GM19438 (cell line): ENCODE data around the gene MBD3L2.
"Not testable (repeated sequence)": the region's sequence is repeated elsewhere in the genome, so short reads cannot be mapped to it uniquely, and the experiment has no call there.

ENCODE experiments used
- ATAC-seq: cut with Tn5 transposase; IDR thresholded peaks from one replicate; pipeline ENCODE4 v1.9.1; 2021; ENCODE audit warnings: low read depth; ENCODE audit not compliant: unreplicated experiment

The MBD3L2 gene

DNA sequence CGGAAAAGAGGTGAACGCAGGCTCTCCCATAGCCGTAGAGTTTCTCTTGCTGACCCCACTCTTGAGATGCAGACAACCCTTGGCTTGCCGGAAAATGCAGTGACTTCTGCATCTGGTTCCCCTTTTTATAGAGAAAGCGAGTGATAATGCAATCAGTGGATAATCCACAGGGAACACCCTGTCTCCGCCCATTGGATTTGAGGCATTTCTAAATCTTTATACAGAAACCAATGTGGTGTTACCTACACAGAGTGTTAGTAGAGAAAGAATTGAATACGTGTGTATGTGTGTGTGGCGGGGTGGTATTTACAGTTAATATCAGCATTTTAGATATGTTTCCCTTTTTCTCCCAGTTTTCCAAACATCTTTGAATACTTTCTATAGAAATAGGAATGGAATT is 9.5 kb downstream of the MBD3L2 start, which contains the start of gene MBD3L3:
Gene MBD3L3, minus strand, starts transcription at position 101 of the 400 bp plus-strand sequence. Its CDS starts 71 bp downstream, at position 30.
- not testable (repeated sequence) for ATAC-seq

DNA sequence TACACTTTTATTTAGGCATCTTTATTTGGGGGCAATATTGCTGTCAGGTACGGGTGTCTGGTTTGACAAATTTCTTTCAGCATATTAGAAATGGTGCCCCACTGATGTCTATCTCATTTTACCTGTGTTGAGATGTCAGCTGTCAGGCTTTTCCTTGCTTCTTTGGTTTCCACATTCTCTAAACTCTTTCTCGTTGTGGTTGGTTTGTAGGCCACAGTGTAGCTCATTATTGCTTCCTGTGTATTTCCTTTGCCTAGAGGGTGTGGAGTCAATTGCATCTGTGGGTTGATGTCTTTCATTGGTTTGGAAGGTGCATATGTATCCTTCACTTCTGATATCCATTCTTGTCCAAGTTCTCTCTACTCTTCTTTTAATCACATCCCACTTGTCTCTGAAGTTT is 10.9 kb downstream of the MBD3L2 start:
- ATAC-seq: not testable (repeated sequence)

DNA sequence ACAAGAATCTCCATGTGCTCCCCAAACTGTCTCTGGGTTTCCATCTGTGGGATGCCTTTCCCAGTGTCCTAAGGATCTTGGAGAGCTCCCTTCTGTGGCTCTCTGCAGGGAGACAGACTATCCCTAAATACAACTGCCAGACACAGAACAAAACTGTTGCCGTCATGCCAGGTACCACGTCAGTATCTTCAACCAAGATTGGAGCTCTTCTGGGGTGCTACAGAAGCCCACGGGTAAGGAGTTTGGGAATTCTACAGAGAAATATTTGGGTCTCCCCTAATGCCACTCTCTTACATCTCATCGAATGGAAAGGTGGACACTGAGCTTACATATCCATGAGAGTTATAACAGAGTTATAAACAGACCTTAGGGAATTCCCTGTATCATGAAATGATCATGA is 14.2 kb downstream of the MBD3L2 start:
- ATAC-seq: no peak

DNA sequence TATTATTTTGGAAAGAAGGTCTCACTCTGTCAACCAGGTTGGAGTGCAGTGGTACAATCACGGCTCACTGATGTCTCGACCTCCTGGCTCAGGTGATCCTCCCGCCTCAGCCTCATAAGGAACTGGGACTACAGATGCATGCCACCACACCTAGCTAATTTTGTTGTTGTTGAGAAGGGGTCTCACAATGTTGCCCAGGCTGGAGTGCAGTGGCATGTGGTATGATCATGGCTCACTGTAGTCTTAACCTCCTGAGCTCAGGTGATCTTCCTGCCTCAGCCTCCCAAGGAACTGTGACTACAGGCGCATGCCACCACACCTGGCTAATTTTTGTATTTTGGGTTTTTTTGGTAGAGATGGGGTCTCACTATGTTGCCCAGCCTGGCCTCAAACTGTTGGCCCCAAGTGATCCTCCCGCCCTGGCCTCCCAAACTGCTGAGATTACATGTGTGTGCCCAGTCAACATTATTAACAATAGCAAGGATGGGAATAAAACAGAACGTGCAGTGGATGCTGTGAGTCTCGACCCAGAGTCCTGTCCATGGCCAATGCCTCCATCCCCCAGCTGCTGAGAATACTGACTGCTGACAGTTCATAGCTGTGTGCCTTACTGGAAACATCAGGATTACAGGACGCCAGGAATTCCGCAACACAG is 14.8 kb downstream of the MBD3L2 start:
- no peak for ATAC-seq

DNA sequence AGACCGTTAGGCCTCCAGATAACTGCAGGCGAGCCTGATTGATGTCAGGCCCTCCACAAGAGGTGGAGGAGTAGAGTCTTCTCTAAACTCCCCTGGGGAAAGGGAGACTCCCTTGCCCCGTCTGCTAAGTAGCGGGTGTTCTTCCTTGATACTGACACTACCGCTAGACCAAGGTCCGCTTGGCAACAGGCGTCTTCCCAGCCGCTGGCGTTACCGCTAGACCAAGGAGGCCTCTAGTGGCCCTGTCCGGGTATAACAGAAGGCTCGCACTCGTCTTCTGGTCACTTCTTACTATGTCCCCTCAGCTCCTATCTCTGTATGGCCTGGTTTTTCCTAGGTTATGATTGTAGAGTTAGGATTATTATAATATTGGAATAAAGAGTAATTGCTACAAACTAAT is 18.0 kb downstream of the MBD3L2 start:
- not testable (repeated sequence) for ATAC-seq

DNA sequence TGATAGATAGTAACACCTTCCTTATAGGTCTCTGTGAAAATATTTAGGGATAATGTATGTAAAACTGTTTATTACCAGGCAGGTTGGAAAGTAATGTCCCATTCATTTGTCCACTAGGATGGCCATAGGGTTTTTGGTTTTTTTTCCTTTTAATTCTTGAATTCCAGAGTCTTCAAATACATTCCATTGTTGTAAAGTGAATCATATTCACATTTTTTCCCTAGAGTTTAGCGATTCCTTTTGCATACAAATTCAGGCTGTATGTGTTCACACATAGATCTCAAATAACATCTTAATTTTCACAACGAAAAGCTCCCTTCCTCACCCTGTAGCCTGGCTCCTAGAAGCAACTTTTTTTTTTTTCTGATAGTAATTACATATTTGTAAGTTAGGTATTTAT is 18.6 kb downstream of the MBD3L2 start:
- no peak for ATAC-seq

DNA sequence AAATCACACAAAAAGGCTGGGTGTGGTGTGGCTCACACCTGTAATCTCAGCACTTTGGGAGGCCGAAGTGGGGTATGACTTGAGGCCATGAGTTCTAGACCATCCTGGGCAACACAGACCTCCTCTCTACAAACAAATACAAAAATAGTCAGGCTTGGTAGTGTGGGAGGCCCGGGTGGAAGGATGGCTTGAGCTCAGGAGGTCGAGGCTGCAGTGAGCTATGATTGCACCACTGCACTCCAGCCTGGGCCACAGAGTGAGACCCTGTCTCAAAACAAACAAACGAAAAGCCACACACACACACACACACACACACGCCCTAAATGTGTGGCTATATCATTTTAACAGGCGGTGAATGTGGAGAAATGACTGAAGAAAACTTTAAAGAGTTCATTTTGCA is 19.5 kb downstream of the MBD3L2 start:
- no peak for ATAC-seq

DNA sequence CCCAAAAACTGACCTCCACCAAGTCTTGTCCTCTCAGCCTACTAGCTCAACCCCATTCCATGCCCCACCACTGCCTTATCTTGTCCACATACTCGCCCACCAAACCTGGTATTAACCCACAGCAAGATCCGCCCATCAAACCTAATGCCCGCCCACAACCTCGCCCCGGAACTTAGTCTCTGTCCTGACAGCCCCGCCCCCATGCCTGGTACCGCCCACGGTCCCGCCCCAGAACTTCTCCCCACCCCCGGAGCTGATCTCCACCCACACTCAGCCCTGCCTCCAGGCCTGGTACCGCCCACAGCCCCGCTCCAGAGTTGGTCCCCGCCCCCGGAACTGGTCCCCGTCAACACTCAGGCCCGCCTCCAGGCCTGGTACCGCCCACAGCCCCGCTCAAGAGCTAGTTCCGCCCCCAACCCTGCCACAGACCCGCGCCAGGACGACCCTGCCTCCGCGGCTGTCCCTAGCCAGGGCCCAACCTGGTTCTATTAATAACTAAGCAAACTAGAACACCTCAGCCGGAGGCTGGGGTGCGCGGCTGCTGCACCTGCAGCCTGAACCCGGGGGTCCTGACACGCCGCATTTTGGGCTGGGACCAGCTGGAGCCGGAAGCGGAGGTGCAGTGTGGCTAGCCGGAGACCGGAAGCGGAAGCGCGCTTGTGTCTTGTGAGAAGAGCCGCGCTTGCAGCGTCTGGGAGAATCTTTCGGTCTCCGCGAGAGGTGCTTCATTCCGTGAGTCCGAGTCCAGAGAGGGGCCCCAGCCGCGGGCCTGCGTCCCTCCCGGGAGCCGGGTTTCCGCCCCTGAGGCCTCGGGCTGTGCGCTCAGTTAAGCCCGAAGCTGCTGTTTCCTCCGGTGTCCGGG is 20.2 kb downstream of the MBD3L2 start, which contains the start of gene ZNF557:
Gene ZNF557, plus strand, starts transcription at position 662 of the 862 bp plus-strand sequence. CDS start 5,372 bp downstream, outside the sequence.
- ATAC-seq: peak; percentile 95

DNA sequence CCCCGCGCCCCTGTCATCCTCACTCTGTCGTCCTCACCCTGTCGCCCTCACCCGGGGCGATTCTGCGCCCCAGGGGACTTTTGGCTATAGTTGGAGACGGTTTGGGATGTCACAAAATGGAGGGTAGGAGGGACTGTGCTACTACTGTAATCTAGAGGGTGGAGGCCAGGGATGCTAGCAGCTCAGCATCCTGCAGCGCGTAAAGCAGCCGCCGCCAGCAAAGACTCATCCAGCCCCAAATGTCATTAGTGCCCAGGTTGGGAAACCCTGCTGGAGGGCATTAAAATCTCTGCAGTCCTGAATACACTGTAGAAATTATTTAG is 20.7 kb downstream of the MBD3L2 start:
- no peak for ATAC-seq

DNA sequence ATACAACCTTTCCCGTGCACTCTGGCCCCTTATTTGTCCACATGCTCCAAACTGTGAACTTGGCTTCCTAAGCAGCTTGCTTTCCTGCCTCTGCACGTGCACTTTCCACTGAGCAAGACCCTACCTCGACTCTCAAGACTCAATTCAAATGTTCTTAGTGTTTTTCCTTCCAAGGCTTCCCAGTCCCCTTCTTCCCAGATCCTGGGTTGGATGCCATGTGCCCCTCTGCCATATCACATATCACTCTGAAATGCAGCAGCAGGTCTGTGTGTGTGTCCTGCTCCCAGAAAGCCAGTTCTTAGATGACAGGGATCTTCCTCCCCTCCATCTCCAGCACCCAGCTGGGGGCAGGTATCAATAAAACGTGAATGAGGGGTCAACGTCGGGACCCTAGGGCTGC is 23.4 kb downstream of the MBD3L2 start:
- ATAC-seq: no peak

DNA sequence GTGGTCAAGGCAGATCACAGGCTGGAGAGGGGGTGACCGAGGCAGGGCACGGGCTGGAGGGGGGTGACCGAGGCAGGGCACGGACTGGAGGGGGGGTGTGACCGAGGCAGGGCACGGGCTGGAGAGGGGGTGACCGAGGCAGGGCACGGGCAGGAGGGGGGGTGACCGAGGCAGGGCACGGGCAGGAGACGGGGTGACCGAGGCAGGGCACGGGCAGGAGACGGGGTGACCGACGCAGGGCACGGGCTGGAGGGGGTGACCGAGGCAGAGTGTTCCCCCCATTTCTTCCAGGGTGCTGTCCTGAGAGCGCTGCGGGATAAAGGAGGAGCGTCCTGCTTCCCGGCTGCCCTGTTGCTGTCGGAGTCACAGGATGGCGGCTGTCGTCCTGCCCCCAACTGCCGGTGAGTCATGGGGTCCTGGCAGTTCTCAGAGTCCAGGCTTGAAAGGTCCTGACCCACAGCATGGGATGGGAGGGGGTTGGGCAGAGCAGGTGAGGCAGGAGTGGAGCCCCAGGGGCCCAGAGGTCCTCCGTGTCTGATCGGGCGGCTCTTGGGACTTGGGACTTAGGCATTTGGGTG is 25.7 kb downstream of the MBD3L2 start:
- no peak for ATAC-seq

DNA sequence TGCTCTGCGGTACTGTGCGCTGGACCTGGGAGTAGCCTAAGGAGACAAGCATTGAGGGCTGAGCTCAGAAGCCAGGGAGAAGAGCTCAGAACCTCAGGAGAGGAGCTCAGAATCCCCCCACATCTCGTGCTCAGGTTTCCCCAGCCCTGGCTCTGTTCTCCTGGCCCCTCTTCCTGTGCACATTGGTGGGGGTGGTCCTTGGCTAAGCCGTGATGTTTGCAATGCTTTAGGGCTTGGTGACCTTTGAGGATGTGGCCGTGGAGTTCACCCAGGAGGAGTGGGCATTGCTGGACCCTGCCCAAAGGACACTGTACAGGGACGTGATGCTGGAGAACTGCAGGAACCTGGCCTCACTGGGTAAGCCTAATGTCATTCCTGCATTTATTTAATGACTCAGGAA is 27.0 kb downstream of the MBD3L2 start:
- no peak for ATAC-seq

DNA sequence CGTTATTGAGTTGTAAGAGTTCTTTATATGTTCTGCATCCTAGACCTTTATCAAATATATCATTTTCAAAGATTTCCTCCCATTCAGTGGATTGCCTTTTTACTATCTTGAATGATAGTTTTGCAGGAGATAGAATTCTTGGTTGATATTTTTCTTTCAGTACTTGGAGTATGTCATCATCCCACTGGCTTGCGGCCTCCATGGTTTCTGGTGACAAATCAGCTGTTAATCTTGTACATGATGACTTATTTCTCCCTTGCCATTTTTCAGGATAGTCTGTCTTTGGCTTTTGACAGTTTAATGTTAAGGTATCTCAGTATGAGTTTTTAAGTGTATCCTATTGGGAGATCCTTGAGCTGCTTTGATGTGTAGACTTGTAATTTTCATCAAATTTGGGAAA is 28.9 kb downstream of the MBD3L2 start:
- no peak for ATAC-seq

DNA sequence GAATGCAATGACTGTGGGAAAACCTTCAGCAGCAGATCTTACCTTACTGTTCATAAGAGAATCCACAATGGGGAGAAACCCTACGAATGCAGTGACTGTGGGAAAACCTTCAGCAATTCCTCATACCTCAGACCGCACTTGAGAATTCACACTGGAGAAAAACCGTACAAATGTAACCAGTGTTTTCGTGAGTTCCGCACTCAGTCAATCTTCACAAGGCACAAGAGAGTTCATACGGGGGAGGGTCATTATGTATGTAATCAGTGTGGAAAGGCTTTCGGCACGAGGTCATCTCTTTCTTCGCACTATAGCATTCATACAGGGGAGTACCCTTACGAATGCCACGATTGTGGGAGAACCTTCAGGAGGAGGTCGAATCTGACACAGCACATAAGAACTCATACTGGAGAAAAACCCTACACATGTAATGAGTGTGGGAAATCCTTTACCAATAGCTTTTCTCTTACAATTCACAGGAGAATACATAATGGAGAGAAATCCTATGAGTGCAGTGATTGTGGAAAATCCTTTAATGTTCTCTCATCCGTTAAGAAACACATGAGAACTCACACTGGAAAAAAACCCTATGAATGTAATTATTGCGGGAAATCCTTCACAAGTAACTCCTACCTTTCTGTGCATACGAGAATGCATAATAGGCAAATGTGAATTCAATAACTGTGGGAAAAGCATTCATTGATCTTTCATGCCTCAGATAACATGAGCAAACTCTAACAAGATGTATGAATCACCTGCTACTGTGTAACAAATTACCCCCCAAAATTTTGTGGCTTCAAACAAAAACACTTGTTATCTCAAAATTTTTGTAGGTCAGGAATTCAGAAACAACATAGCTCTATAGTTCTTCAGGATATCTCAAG is 34.2 kb downstream of the MBD3L2 start:
- ATAC-seq: no peak

DNA sequence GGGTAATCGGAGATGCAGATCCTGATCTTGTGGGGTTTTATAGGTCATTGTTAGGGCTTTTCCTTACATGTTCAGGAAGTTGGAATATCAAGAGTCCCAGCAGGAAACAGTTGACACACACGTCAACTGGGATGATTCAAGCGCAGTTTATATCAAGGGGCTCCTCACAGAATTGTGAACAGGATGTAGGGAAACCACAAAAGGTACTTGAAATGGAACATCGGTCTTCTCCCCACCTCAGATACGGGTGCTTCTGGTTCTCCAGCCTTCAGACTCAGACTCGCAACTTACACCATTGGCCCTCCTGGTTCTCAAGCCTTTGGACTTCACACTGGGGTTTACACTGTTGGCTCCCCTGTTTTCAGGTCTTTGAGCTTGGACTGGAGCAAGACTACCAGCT is 39.9 kb downstream of the MBD3L2 start:
- ATAC-seq: no peak

DNA sequence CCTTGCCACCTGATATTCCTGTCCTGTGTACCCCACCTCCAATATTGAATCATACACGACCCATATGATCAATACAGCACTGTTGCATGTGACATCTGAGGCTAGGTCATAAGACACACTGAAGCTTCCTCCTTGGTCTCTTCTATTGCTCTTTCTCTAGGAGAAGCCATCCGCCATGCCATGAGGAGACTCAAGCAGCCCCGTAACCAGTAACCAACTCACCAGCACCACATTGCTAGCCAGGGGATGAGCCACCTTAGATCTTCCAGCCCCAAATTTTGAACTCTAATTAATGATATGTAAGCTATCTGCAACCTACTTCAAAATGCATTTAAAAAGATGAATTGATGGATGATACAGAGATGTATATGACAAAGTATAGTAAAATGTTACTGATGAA is 49.0 kb downstream of the MBD3L2 start:
- ATAC-seq: no peak

DNA sequence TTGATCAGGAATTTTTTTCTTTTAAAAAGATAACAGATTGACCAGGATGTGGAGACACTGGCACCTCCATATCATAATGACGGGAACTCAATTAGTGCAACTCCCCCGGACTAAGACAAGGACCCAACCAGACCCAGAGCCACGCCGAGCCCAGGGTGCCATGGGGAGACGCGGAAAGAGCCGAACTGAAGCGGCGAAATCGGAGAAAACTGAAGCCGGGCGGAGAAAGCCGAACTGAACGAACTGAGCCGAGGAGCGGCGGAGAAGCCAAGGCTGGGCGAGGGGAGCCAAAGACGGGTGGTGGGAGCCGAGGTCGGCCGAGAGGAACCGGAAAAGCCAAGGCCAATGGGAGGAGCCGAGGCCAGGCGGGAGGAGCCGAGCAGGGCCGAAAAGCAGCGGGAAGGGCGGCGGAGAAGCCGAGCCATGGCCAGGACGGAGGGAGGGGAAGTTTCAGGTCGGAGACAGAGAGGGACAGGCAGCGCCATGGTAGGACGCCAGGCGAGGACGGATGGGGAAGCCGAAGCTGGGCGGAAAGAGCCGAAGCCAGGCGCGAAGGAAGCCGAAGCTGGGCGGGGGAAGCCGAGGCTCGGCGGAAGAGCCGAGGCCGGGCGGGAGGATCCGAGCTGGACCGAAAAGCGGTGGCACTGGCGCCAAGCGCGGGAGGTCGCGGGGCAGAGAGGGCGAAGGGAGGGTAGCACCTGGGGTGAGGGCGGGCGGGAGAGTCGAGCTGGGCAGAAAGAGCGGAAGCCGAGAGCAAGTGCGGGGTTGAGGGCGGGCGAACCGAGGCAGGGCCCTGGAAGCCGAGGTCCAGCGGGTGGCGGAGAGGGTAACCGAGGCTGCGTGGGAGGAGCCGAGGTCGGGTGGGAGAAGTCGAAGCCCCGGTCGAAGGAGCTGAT is 49.8 kb downstream of the MBD3L2 start:
- peak; percentile 77 for ATAC-seq

DNA sequence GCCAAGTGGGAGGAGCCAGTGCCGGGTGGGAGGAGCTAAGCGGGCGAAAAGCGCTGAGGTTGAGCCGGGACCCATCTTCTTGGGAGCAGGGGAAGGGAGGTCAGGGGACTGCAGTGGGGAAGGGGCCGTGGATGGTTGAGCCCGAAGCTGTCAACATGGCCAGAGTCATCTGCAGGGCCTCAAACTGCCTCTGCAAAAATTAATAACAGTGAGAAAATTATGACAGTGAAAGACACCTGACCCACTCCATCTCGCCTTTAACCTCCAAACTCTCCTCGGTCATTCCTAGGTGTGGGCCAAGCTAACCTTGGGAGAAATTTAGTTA is 50.4 kb downstream of the MBD3L2 start:
- no peak for ATAC-seq
